Lung (tissue), 12 donors: ENCODE data around the gene SCAF11. TPM values are rescaled to one million over a fixed set of nuclear protein-coding genes. Genes with fewer than 3 reads are reported as not detected.

Experiments used
- ATAC-seq: fragments of 200-7000 bp; cut with Tn5 transposase; one replicate; pipeline ENCODE4 v1.9.1; 2020; ENCODE audit warnings: moderate number of reproducible peaks; ENCODE audit not compliant: insufficient read depth, low FRiP score
- DNase-seq, 3 donors: peaks; one replicate each; pipeline ENCODE4 v3.0.0-alpha.2; 2013 to 2017
- H3K27ac ChIP-seq, 2 donors: one replicate each; pipeline ENCODE4 v1.5.1; 2013; ENCODE audit warnings: mild to moderate bottlenecking in 2 of 2, moderate library complexity in 2 of 2, control low read depth in 1 of 2, inconsistent platforms in 1 of 2, low read depth in 1 of 2, low read length in 1 of 2
- H3K27me3 ChIP-seq, 3 donors: one replicate each; pipeline ENCODE4 v1.5.1; 2013; ENCODE audit warnings: low read length in 2 of 3; ENCODE audit not compliant: control insufficient read depth in 3 of 3, insufficient read depth in 3 of 3
- H3K36me3 ChIP-seq, 4 donors: one replicate each; pipeline ENCODE4 v1.5.1; 2013; ENCODE audit warnings: low read length in 4 of 4, mild to moderate bottlenecking in 1 of 4, moderate library complexity in 1 of 4; ENCODE audit not compliant: control insufficient read depth in 4 of 4, insufficient read depth in 4 of 4
- H3K4me1 ChIP-seq, 5 donors: one replicate each; pipeline ENCODE4 v1.5.1; 2013; ENCODE audit warnings: low read length in 5 of 5, mild to moderate bottlenecking in 2 of 5, moderate library complexity in 1 of 5; ENCODE audit not compliant: control insufficient read depth in 5 of 5, insufficient read depth in 5 of 5
- H3K4me3 ChIP-seq: one replicate; pipeline ENCODE4 v1.5.1; 2013; ENCODE audit warnings: mild to moderate bottlenecking, control low read depth, moderate library complexity
- H3K9ac ChIP-seq, 2 donors: one replicate each; pipeline ENCODE4 v1.5.1; 2013; ENCODE audit warnings: low read length in 2 of 2, control low read depth in 1 of 2; ENCODE audit not compliant: insufficient read depth in 1 of 2
- H3K9me3 ChIP-seq, 4 donors: one replicate each; pipeline ENCODE4 v1.5.1; 2013; ENCODE audit warnings: low read length in 3 of 4, mild to moderate bottlenecking in 1 of 4, moderate library complexity in 1 of 4; ENCODE audit not compliant: control insufficient read depth in 4 of 4, insufficient read depth in 3 of 4
- WGBS, 2 donors: extraction: QIAGEN DNeasy Blood & Tissue Kit; methylation state at CpG; one replicate each; pipeline ENCODE4 v1.1.7; 2013; 5-methylcytosine and 5-hydroxymethylcytosine counted together
- polyA plus RNA-seq, 2 donors: library from polyadenylated mRNA; stranded (reverse); fragments of 200-250 nt; gene quantifications; one replicate each; pipeline ENCODE4 v1.2.1, GENCODE V29; 2013
- total RNA-seq, 2 donors: library from RNA; depleted of rRNA in 1 of 2; stranded (reverse); fragments of >200 nt in 1 of 2; gene quantifications; one replicate each; pipeline ENCODE4 v1.2.1, GENCODE V29; 2014 to 2021
- TF ChIP-seq, protein P1 (sequence below): IDR thresholded peaks from 2 replicates; pipeline ENCODE4 v1.5.1; 2012; ENCODE audit warnings: mild to moderate bottlenecking; ENCODE audit errors: control extremely low read depth, extremely low read depth
- donor health status: control.
- donor health status: control.
- donor health status: Bipolar disorder and iron deficiency.
- donor health status: healthy.
- donor health status: DM: yes; HTN: yes; CAD: no.

The SCAF11 gene
- total and polyA plus RNA-seq, 4 donors: 27.2 to 230 (median 62.9) TPM

DNA sequence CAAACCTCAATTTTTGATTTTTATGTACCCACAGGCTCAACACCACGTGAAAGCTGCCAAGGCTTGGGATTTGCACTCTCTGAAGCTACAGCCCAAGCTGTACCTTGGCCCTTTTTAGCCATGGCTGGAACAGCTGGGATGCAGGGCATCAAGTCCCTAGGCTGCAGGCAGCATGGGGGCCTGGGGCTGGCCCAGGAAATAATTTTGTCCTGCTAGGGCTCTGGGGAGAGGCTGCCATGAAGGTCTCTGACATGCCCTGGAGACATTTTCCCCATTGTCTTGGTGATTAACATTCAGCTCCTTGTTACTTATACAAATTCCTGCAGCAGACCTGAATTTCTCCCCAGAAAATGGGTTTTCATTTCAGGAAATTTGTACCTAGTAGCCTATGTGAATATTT, 103.7 kb downstream of the SCAF11 start:
- 97 to 100% methylated on average over 1 of the region's 1 CpG for WGBS, 2 donors
- Histone ChIP-seq H3K9ac (no peak overlapping the region), H3K36me3 (peaks cover 5 to 12% (median 8%) of the 10 kb centered on the region in 4 donors), H3K9me3 (no peaks in the 10 kb centered on the region), H3K27ac (no peak overlapping the region), H3K27me3 (no peaks in the 10 kb centered on the region), H3K4me3 (no peak overlapping the region), H3K4me1 (peaks cover 0 to 2% (median 0%) of the 10 kb centered on the region in 5 donors)
- DNase-seq (no peak), ATAC-seq (no peak)
- TF ChIP-seq, protein P1, sequence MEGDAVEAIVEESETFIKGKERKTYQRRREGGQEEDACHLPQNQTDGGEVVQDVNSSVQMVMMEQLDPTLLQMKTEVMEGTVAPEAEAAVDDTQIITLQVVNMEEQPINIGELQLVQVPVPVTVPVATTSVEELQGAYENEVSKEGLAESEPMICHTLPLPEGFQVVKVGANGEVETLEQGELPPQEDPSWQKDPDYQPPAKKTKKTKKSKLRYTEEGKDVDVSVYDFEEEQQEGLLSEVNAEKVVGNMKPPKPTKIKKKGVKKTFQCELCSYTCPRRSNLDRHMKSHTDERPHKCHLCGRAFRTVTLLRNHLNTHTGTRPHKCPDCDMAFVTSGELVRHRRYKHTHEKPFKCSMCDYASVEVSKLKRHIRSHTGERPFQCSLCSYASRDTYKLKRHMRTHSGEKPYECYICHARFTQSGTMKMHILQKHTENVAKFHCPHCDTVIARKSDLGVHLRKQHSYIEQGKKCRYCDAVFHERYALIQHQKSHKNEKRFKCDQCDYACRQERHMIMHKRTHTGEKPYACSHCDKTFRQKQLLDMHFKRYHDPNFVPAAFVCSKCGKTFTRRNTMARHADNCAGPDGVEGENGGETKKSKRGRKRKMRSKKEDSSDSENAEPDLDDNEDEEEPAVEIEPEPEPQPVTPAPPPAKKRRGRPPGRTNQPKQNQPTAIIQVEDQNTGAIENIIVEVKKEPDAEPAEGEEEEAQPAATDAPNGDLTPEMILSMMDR: no peak

DNA sequence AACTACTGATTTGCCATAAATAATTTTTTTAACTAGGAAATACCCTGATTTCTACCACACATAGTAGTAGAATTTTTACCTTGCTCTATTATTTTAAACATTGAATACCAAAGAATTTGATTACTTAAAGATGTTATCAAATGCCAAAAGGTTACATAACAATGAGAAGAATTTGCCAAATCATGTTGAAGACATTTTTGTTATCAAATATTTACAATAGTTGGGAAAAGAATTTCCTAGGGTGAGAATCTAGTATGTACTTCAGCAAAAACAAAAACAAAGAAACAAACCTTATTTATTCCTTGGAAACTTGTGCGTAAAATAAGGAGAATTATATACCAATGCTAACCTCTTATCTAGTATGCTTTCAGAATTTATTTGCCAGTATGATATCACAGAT, 107.2 kb downstream of the SCAF11 start:
- TF ChIP-seq, protein P1: no peak
- 86 to 92% methylated on average over 1 of the region's 1 CpG for WGBS, 2 donors
- Histone ChIP-seq H3K27me3 (no peaks in the 10 kb centered on the region), H3K9me3 (no peaks in the 10 kb centered on the region), H3K4me1 (peaks cover 0 to 24% (median 5%) of the 10 kb centered on the region in 5 donors), H3K36me3 (peaks cover 4 to 12% (median 6%) of the 10 kb centered on the region in 4 donors), H3K4me3 (no peak overlapping the region), H3K9ac (no peak overlapping the region), H3K27ac (no peak overlapping the region)
- DNase-seq (no peak), ATAC-seq (no peak)

DNA sequence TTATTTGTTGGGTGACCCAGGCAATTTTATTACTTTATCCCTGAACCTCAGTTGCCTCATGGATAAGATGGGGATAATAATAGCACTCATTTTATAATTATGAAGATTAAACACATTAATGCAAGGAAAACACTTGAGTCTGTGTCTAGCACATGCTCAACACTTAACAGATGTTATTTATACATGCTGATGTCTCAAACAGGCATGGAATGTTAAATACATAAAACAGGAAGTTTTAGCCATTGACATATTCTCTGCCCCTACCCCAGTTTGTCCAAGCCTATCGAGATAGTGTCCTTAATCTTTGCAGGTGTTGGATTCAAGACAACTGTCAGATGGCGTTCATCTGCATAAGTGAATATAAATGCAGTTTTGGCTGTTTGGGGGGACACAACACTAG, 109.8 kb downstream of the SCAF11 start:
- TF ChIP-seq, protein P1: no peak
- WGBS, 2 donors: 82 to 89% methylated on average over 2 of the region's 2 CpGs
- Histone ChIP-seq H3K27ac (no peak overlapping the region), H3K9me3 (no peaks in the 10 kb centered on the region), H3K9ac (no peak overlapping the region), H3K27me3 (no peaks in the 10 kb centered on the region), H3K36me3 (peaks cover 1 to 16% (median 8%) of the 10 kb centered on the region in 4 donors), H3K4me3 (no peak overlapping the region), H3K4me1 (peaks cover 0 to 26% (median 5%) of the 10 kb centered on the region in 5 donors)
- ATAC-seq: no peak
- DNase-seq: no peak

DNA sequence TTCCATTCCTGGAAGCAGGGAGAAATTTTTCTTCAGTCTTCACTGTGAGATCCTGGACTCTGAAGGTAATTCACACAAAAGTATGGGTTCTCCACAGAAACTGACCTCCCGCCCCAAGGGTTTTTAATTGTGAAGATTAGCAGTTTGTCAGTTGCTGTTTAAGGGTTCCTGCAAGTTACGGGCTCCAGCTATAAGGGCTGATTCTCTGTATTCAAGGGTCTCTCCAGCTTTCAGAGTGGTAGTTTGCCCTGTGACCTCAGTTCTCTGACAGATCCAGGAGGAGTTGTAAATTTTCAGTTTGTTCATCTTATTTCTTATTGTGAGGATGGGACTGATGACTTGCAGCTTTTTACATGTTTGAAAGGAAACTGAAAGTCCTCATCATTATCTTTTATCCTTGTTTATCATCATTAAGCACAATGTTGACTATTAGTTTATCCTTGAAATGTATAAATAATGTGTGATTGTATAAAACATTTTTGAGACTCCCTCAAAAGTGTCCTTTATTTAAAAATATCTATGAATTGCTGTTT, 110.9 kb downstream of the SCAF11 start:
- WGBS, 2 donors: 77 to 82% methylated on average over 2 of the region's 2 CpGs

More for the DNA sequence above, 110.9 kb downstream of the SCAF11 start:
- H3K4me1 ChIP-seq: peaks cover 0 to 26% (median 5%) of the 10 kb centered on the region in 5 donors
- TF ChIP-seq, protein P1: no peak
- H3K27me3 ChIP-seq: no peaks in the 10 kb centered on the region
- H3K27ac ChIP-seq: no peak overlapping the region
- H3K9me3 ChIP-seq: no peaks in the 10 kb centered on the region
- ATAC-seq: no peak
- peak in 2 of 3 donors; percentile 27 to 32 for DNase-seq
- no peak overlapping the region for H3K4me3 ChIP-seq
- peaks cover 3 to 24% (median 16%) of the 10 kb centered on the region in 4 donors for H3K36me3 ChIP-seq
- H3K9ac ChIP-seq: no peak overlapping the region
